SU-DHL-6 (cell line): ENCODE data around the gene PID1.

Experiments used
- EZH2phosphoT487 ChIP-seq: fragments of 200-600 bp; sonication (generic), shearing (Covaris generic); conservative IDR thresholded peaks from 2 replicates; pipeline ENCODE4 v1.6.1; 2018; ENCODE audit warnings: mild to moderate bottlenecking, antibody characterized with exemption, low read length, moderate library complexity, mixed read lengths
- TF ChIP-seq, protein P1 (sequence below): fragments of 200-600 bp; sonication (generic); IDR thresholded peaks from one replicate; pipeline ENCODE4 v1.5.1; 2017; ENCODE audit warnings: antibody characterized with exemption, mild to moderate bottlenecking, low read length, moderate library complexity; ENCODE audit not compliant: insufficient read depth, poor library complexity, severe bottlenecking

GRCh38 chr2:229089776-229090175, 181.3 kb downstream of the PID1 start:
- TF ChIP-seq, protein P1, sequence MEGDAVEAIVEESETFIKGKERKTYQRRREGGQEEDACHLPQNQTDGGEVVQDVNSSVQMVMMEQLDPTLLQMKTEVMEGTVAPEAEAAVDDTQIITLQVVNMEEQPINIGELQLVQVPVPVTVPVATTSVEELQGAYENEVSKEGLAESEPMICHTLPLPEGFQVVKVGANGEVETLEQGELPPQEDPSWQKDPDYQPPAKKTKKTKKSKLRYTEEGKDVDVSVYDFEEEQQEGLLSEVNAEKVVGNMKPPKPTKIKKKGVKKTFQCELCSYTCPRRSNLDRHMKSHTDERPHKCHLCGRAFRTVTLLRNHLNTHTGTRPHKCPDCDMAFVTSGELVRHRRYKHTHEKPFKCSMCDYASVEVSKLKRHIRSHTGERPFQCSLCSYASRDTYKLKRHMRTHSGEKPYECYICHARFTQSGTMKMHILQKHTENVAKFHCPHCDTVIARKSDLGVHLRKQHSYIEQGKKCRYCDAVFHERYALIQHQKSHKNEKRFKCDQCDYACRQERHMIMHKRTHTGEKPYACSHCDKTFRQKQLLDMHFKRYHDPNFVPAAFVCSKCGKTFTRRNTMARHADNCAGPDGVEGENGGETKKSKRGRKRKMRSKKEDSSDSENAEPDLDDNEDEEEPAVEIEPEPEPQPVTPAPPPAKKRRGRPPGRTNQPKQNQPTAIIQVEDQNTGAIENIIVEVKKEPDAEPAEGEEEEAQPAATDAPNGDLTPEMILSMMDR, result no peak
- no peak for TF ChIP-seq EZH2phosphoT487
